GM19452 (cell line): ENCODE results near the gene FERMT2.

Source experiments
- ATAC-seq: cut with Tn5 transposase; IDR thresholded peaks from one replicate; pipeline ENCODE4 v1.9.1; 2021; ENCODE audit not compliant: unreplicated experiment

FERMT2 gene

GRCh38 chr14:52950898-52951680, at the start of gene FERMT2:
Gene FERMT2, minus strand, starts transcription at chr14:52951050. Its CDS starts 482 bp downstream, at chr14:52950568.
- peak; percentile 41 for ATAC-seq

- no peak for ATAC-seq
Observed at GRCh38 chr14:52998376-52999015, 47.6 kb upstream of the FERMT2 start.

GRCh38 chr14:52996493-52996892, 45.6 kb upstream of the FERMT2 start:
- no peak for ATAC-seq

GRCh38 chr14:52995998-52996397, 45.1 kb upstream of the FERMT2 start:
- no peak for ATAC-seq

- ATAC-seq = no peak
Observed at GRCh38 chr14:52992236-52992870, 41.5 kb upstream of the FERMT2 start.

- no peak for ATAC-seq
Observed at GRCh38 chr14:52988139-52988538, 37.3 kb upstream of the FERMT2 start.

GRCh38 chr14:52987514-52987913, 36.7 kb upstream of the FERMT2 start:
- no peak for ATAC-seq

- ATAC-seq = no peak
Observed at GRCh38 chr14:52987042-52987441, 36.2 kb upstream of the FERMT2 start.

- ATAC-seq = no peak
Observed at GRCh38 chr14:52977798-52978197, 26.9 kb upstream of the FERMT2 start.

- ATAC-seq = no peak
Observed at GRCh38 chr14:52974406-52974805, 23.6 kb upstream of the FERMT2 start.

GRCh38 chr14:52961060-52961639, 10.3 kb upstream of the FERMT2 start:
- no peak for ATAC-seq

- ATAC-seq = no peak
Observed at GRCh38 chr14:52960627-52961026, 9.8 kb upstream of the FERMT2 start.

GRCh38 chr14:52954346-52955214, 3.7 kb upstream of the FERMT2 start:
- no peak for ATAC-seq

- no peak for ATAC-seq
Observed at GRCh38 chr14:52951681-52952554, 1.1 kb upstream of the FERMT2 start.

- ATAC-seq = peak; percentile 52
Observed at GRCh38 chr14:52950410-52950897, 396 bp downstream of the FERMT2 start.

GRCh38 chr14:52949711-52950409, 990 bp downstream of the FERMT2 start:
- no peak for ATAC-seq

- no peak for ATAC-seq
Observed at GRCh38 chr14:52949249-52949648, 1.6 kb downstream of the FERMT2 start.

- no peak for ATAC-seq
Observed at GRCh38 chr14:52948836-52949235, 2.0 kb downstream of the FERMT2 start.

GRCh38 chr14:52948039-52948438, 2.8 kb downstream of the FERMT2 start:
- ATAC-seq = no peak
